Measurements from ENCODE around the gene NPBWR2. TPM values are rescaled to one million over a fixed set of nuclear protein-coding genes. Genes with fewer than 3 reads are reported as not detected.

Gene NPBWR2
- total and polyA plus RNA-seq, 2 donors (not counting 3 experiments of a cell fraction or from before 2014, with no cell fraction given): not detected

DNA sequence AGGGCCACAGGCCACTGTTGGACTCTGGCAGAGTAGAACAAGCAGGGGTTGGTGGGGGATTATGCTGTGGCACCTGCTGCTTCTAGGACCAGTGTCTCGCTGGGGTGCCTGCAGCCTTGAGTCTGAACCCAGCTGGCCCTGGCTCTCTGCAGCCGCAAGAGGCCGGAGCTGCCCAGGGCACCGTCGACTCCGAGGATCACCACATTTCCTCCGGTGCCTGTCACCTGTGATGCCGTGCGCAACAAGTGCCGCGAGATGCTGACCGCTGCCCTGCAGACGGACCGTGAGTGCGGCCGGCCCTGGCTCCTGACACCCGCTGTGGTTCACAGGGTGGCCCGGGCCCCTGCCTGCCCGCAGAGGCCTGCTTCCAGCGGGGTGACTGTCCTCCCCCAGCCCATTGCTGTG, 38.2 kb downstream of the NPBWR2 start:
- no peak overlapping the region for H3K27ac ChIP-seq (ENCODE audit: insufficient read depth, low read depth, low read length)
- no peak for DNase-seq (ENCODE audit: low read depth, low spot score)
- dilution Hi-C loops (cut with MboI; ENCODE audit: extremely low pct_ligation_motif_present, low sequenced_read_pairs): no loop called here
- H3K4me3 ChIP-seq (replicated peaks in 1 of 3; ENCODE audit: insufficient read depth in 1 of 3, low read depth in 1 of 3, low read length in 3 of 3): no peak overlapping the region
- no peaks in the 10 kb centered on the region for H3K9me3 ChIP-seq (replicated peaks; ENCODE audit: control insufficient read depth, insufficient read depth, low read length)
- H3K36me3 ChIP-seq (ENCODE audit: control insufficient read depth in 2 of 2, extremely low read depth in 1 of 2, insufficient read depth in 2 of 2, low read length in 2 of 2): peaks cover 0 to 13% of the 10 kb centered on the region in 2 experiments
- BruUV-seq (replicated peaks): no TSS peak
- no peak overlapping the region for H2AFZ ChIP-seq (ENCODE audit: low read depth, low read length)
- no peaks in the 10 kb centered on the region for H4K20me1 ChIP-seq (replicated peaks; ENCODE audit: control insufficient read depth, extremely low read depth, insufficient read depth, low read length)
- no peaks in the 10 kb centered on the region for H3K9me1 ChIP-seq (replicated peaks; ENCODE audit: control insufficient read depth, extremely low read depth, insufficient read depth, low read length)
- H3K4me1 ChIP-seq (ENCODE audit: control insufficient read depth, extremely low read depth, insufficient read depth, low read length): peaks cover 4% of the 10 kb centered on the region
- ChIA-PET POLR2A (no interaction called here), CTCF (interaction anchor here (0.9 to 2.3 kb wide), 5 partner anchors 9 to 531 kb away, joined by 3 to 21 read pairs (median 4); no protein-coding TSS in a partner anchor)
- H3K9ac ChIP-seq (replicated peaks; ENCODE audit: extremely low read depth, insufficient read depth, low read length): no peak overlapping the region
- intact Hi-C loops (cut with micrococcal nuclease): loop anchor here (1.0 to 10.0 kb wide), 2 partner anchors 30 to 56 kb away; no protein-coding TSS in a partner anchor
- H3K79me2 ChIP-seq (ENCODE audit: control insufficient read depth, insufficient read depth, low read length): no peaks in the 10 kb centered on the region
- TF ChIP-seq GATA2 (IDR thresholded peaks at IDR 0.05; ENCODE audit: insufficient read depth, insufficient read length, low read depth, low read length): no peak
- TF ChIP-seq EZH2 (IDR thresholded peaks at IDR 0.05; ENCODE audit: borderline replicate concordance, low read depth, low read length, severe bottlenecking): no peak
- no peak for TF ChIP-seq MAX (IDR thresholded peaks at IDR 0.05; ENCODE audit: insufficient read depth, insufficient read length)
- no peak for TF ChIP-seq FOS (IDR thresholded peaks at IDR 0.05; ENCODE audit: borderline replicate concordance, insufficient read depth, low read length)
- no peak for TF ChIP-seq JUN (IDR thresholded peaks at IDR 0.05; ENCODE audit: borderline replicate concordance, insufficient read depth, insufficient read length, low read depth)
- TF ChIP-seq MYC (IDR thresholded peaks at IDR 0.05; ENCODE audit: low read depth, low read length): no peak
- TF ChIP-seq CTCF (IDR thresholded peaks at IDR 0.05; ENCODE audit: extremely low read depth in 1 of 2, insufficient read depth in 1 of 2, low read depth in 1 of 2, low read length in 2 of 2): no peak
- TF ChIP-seq POLR2A (IDR thresholded peaks at IDR 0.05; ENCODE audit: low read depth, low read length): no peak
- no peak for TF ChIP-seq POLR2AphosphoS5 (IDR thresholded peaks at IDR 0.05; ENCODE audit: insufficient read depth, low read depth, low read length)
- H3K27me3 ChIP-seq (ENCODE audit: control insufficient read depth in 2 of 2, insufficient read depth in 2 of 2, low read length in 2 of 2): no peaks in the 10 kb centered on the region
- FAIRE-seq: no peak
- no peak overlapping the region for H3K4me2 ChIP-seq (ENCODE audit: insufficient read depth, low read length)
